Astrocyte (in vitro differentiated cells and primary cell): ENCODE results near the gene C9orf152. TPM values are rescaled to one million over a fixed set of nuclear protein-coding genes. Genes with fewer than 3 reads are reported as not detected.

Experiments used
- DNase-seq: peaks from one replicate; pipeline ENCODE4 v3.0.0-alpha.2; 2010; ENCODE audit warnings: low read depth
- FAIRE-seq: peaks from 2 replicates; lab custom pipeline; 2011; peaks lifted over from hg19 to GRCh38; lab: Jason Lieb, UNC
- H2AFZ ChIP-seq: 2 replicates; pipeline ENCODE4 v1.6.0; 2012; ENCODE audit warnings: low read depth, low read length, inconsistent platforms
- H3K27ac ChIP-seq: 2 replicates; pipeline ENCODE4 v1.5.1; 2011; ENCODE audit warnings: low read depth, low read length, inconsistent platforms
- H3K27me3 ChIP-seq: 2 replicates; pipeline ENCODE4 v1.6.0; 2011; ENCODE audit warnings: low read length, inconsistent platforms; ENCODE audit not compliant: insufficient read depth
- H3K36me3 ChIP-seq: 2 replicates; pipeline ENCODE4 v1.5.1; 2011; ENCODE audit warnings: low read length, inconsistent platforms; ENCODE audit not compliant: insufficient read depth
- H3K4me1 ChIP-seq: 2 replicates; pipeline ENCODE4 v1.5.1; 2011; ENCODE audit warnings: low read length, inconsistent platforms; ENCODE audit not compliant: insufficient read depth
- H3K4me2 ChIP-seq: 2 replicates; pipeline ENCODE4 v1.6.0; 2012; ENCODE audit warnings: low read length, inconsistent platforms
- H3K4me3 ChIP-seq: 2 replicates; pipeline ENCODE4 v1.5.1; 2011; ENCODE audit warnings: low read depth, mild to moderate bottlenecking, low read length, inconsistent platforms; ENCODE audit not compliant: insufficient read depth
- H3K79me2 ChIP-seq: 2 replicates; pipeline ENCODE4 v1.6.0; 2012; ENCODE audit warnings: mild to moderate bottlenecking, low read length, inconsistent platforms; ENCODE audit not compliant: insufficient read depth
- H3K9ac ChIP-seq: 2 replicates; pipeline ENCODE4 v1.6.0; 2012; ENCODE audit warnings: mild to moderate bottlenecking, low read length, inconsistent platforms
- H3K9me3 ChIP-seq: 2 replicates; pipeline ENCODE4 v1.5.1; 2012; ENCODE audit warnings: low read depth, mild to moderate bottlenecking, low read length, inconsistent platforms; ENCODE audit not compliant: insufficient read depth
- H4K20me1 ChIP-seq: 2 replicates; pipeline ENCODE4 v1.6.0; 2012; ENCODE audit warnings: low read length, inconsistent platforms; ENCODE audit not compliant: insufficient read depth
- H3K27ac Mint-ChIP-seq: one replicate; pipeline ENCODE4 v1.8.0; 2021; ENCODE audit warnings: mild to moderate bottlenecking, mixed read lengths; ENCODE audit not compliant: unreplicated experiment
- H3K27me3 Mint-ChIP-seq: one replicate; pipeline ENCODE4 v1.8.0; 2021; ENCODE audit warnings: low read depth, mixed read lengths; ENCODE audit not compliant: unreplicated experiment
- H3K36me3 Mint-ChIP-seq: one replicate; pipeline ENCODE4 v1.8.0; 2021; ENCODE audit warnings: low read depth, mixed read lengths; ENCODE audit not compliant: unreplicated experiment
- H3K4me1 Mint-ChIP-seq: one replicate; pipeline ENCODE4 v1.8.0; 2021; ENCODE audit warnings: low read depth, mixed read lengths; ENCODE audit not compliant: unreplicated experiment
- H3K4me3 Mint-ChIP-seq: one replicate; pipeline ENCODE4 v1.8.0; 2021; ENCODE audit warnings: mild to moderate bottlenecking, moderate library complexity, mixed read lengths; ENCODE audit not compliant: unreplicated experiment
- H3K9me3 Mint-ChIP-seq: one replicate; pipeline ENCODE4 v1.8.0; 2021; ENCODE audit warnings: mild to moderate bottlenecking, mixed read lengths; ENCODE audit not compliant: unreplicated experiment
- EZH2 ChIP-seq: IDR thresholded peaks from 2 replicates; pipeline ENCODE4 v1.6.1; 2012; ENCODE audit warnings: mild to moderate bottlenecking, low read length, inconsistent platforms; ENCODE audit not compliant: insufficient read depth
- total RNA-seq: library from RNA; stranded (reverse); gene quantifications from 2 replicates; pipeline ENCODE4 v1.2.1, GENCODE V29; 2021
- TF ChIP-seq, protein P1 (sequence below): IDR thresholded peaks from 2 replicates; pipeline ENCODE4 v1.5.1; 2011; ENCODE audit warnings: low read depth, mild to moderate bottlenecking, inconsistent platforms, low read length, moderate library complexity; ENCODE audit not compliant: insufficient read depth

C9orf152 gene
- total RNA-seq, 1 donor from 2014 or later: 0.07 TPM

DNA sequence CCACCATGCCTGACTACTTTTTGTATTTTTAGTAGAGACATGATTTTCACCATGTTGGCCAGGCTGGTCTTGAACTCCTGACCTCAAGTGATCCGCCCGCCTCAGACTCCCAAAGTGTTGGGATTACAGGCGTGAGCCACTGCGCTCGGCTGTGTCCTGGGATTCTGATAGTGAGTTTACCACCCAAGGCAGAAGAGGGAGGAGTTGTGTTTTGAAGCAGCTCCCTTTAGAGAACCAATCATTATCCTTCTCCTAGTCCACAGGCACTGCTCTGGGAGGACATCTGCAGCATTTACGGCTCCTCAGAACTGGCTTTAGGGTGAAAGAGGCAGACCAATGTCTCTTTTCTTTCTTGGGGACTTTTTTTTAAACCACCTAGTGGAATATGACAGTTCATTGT, 5.7 kb downstream of the C9orf152 start:
- FAIRE-seq: no peak
- peaks cover 8% of the 10 kb centered on the region for H3K27me3 ChIP-seq
- no peak overlapping the region for H3K4me3 Mint-ChIP-seq
- no peaks in the 10 kb centered on the region for H3K4me1 Mint-ChIP-seq
- no peaks in the 10 kb centered on the region for H4K20me1 ChIP-seq
- H3K27ac ChIP-seq: no peak overlapping the region
- H3K4me2 ChIP-seq: no peak overlapping the region
- no peaks in the 10 kb centered on the region for H3K36me3 ChIP-seq
- no peaks in the 10 kb centered on the region for H3K9me3 Mint-ChIP-seq
- H3K79me2 ChIP-seq: no peaks in the 10 kb centered on the region
- H3K36me3 Mint-ChIP-seq: no peaks in the 10 kb centered on the region
- DNase-seq: no peak
- H3K9ac ChIP-seq: no peak overlapping the region
- no peak overlapping the region for H3K4me3 ChIP-seq
- H2AFZ ChIP-seq: no peak overlapping the region
- peaks cover 38% of the 10 kb centered on the region for H3K27me3 Mint-ChIP-seq
- no peak overlapping the region for H3K27ac Mint-ChIP-seq
- H3K9me3 ChIP-seq: no peaks in the 10 kb centered on the region
- TF ChIP-seq EZH2: no peak
- no peaks in the 10 kb centered on the region for H3K4me1 ChIP-seq

DNA sequence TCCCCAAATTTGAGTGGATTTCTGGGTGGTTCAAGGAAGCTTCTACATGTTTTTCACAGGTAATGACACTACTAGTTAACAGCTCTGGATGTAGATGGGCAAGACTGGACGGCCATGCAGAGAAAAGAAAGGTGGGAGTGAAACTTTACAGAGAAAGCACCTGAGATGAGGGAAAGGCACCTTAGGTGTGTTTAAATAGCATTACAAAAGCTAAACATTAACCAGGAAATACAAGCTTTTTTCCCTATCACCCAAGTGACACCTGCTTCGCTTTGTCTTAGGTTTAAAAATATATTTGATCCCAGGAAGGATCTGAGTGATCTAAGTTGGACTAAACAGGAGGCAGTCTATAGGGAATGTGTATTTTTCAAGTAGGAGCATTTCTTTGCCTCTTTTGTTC, 8.3 kb downstream of the C9orf152 start:
- Histone ChIP-seq H3K36me3 (no peaks in the 10 kb centered on the region), H3K4me3 (no peak overlapping the region), H3K4me1 (no peaks in the 10 kb centered on the region), H2AFZ (no peak overlapping the region), H3K9me3 (no peaks in the 10 kb centered on the region), H3K4me2 (no peak overlapping the region), H3K27me3 (peaks cover 2% of the 10 kb centered on the region), H3K79me2 (no peaks in the 10 kb centered on the region), H3K9ac (no peak overlapping the region), H3K27ac (no peak overlapping the region), H4K20me1 (no peaks in the 10 kb centered on the region)
- H3K27ac Mint-ChIP-seq: no peak overlapping the region
- FAIRE-seq (no peak), DNase-seq (no peak)
- no peak for TF ChIP-seq EZH2
- no peaks in the 10 kb centered on the region for H3K36me3 Mint-ChIP-seq
- H3K27me3 Mint-ChIP-seq: peaks cover 30% of the 10 kb centered on the region
- H3K9me3 Mint-ChIP-seq: no peaks in the 10 kb centered on the region
- no peaks in the 10 kb centered on the region for H3K4me1 Mint-ChIP-seq
- no peak overlapping the region for H3K4me3 Mint-ChIP-seq

DNA sequence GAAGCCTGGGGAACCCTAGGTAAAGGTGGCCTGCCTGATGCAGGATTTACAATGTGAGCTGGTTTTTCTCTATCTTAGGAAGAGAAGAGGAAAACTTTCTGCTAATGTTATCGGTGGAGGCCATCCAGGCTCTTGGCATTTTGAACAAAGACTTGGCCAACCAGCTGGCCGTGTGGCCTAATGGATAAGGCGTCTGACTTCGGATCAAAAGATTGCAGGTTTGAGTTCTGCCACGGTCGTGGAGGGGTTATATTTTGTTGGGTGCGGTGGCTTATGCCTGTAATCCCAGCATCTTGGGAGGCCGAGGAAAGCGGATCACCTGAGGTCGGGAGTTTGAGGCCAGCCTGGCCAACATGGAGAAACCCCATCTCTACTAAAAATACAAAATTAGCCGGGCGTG, 9.6 kb downstream of the C9orf152 start:
- Mint-ChIP-seq H3K27me3 (peaks cover 20% of the 10 kb centered on the region), H3K4me3 (no peak overlapping the region), H3K27ac (no peak overlapping the region), H3K9me3 (no peaks in the 10 kb centered on the region), H3K36me3 (no peaks in the 10 kb centered on the region), H3K4me1 (peaks cover 2% of the 10 kb centered on the region)
- FAIRE-seq (no peak), DNase-seq (no peak)
- Histone ChIP-seq H3K27me3 (peaks cover 2% of the 10 kb centered on the region), H3K4me3 (no peak overlapping the region), H4K20me1 (no peaks in the 10 kb centered on the region), H3K9me3 (no peaks in the 10 kb centered on the region), H3K36me3 (no peaks in the 10 kb centered on the region), H3K9ac (no peak overlapping the region), H3K79me2 (no peaks in the 10 kb centered on the region), H3K4me2 (no peak overlapping the region), H3K27ac (no peak overlapping the region), H3K4me1 (no peaks in the 10 kb centered on the region), H2AFZ (no peak overlapping the region)
- TF ChIP-seq, protein P1, sequence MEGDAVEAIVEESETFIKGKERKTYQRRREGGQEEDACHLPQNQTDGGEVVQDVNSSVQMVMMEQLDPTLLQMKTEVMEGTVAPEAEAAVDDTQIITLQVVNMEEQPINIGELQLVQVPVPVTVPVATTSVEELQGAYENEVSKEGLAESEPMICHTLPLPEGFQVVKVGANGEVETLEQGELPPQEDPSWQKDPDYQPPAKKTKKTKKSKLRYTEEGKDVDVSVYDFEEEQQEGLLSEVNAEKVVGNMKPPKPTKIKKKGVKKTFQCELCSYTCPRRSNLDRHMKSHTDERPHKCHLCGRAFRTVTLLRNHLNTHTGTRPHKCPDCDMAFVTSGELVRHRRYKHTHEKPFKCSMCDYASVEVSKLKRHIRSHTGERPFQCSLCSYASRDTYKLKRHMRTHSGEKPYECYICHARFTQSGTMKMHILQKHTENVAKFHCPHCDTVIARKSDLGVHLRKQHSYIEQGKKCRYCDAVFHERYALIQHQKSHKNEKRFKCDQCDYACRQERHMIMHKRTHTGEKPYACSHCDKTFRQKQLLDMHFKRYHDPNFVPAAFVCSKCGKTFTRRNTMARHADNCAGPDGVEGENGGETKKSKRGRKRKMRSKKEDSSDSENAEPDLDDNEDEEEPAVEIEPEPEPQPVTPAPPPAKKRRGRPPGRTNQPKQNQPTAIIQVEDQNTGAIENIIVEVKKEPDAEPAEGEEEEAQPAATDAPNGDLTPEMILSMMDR: no peak
- TF ChIP-seq EZH2: no peak
